Activated CD4-positive, CD25-positive, alpha-beta regulatory T cell treated with anti-CD3 and anti-CD28 coated beads, Interleukin-2, amount 50 U/mL, for 16 hours (primary cell): Measurements from ENCODE around the gene NNT.

ENCODE experiments used
- DNase-seq: peaks from one replicate; pipeline ENCODE4 v3.0.0-alpha.2; 2020; ENCODE audit warnings: low read depth, low spot score

The NNT gene

DNA sequence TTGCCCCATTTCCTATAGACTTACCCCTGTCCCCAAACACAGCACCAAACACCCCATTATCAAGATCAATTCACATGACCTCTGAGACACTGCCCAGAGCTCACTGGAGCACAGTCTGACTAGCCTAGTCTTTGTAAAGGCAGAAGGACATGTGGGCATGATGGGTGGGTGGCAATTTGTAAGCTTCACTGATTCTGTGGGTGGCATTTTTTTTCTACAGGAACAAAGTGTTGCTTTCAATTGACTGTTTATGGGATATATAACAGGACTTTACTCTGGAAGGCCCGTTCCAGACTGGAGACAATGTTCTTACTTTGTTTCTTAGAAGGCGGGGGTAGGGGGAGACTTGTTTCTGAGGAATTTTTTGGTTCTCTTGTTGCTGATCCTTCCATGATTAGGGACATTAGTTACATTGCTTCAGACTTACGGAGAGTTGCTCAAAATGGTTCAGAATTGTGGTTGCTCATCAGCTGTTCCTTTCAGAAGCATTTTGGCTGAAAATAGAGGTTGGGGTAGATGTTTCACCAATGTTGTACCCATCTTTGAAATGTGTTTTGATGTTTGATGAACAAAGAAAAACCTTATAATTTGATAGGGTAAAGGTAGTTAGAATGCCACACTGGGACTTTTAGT lies 20.2 kb downstream of the NNT start:
- no peak for DNase-seq

DNA sequence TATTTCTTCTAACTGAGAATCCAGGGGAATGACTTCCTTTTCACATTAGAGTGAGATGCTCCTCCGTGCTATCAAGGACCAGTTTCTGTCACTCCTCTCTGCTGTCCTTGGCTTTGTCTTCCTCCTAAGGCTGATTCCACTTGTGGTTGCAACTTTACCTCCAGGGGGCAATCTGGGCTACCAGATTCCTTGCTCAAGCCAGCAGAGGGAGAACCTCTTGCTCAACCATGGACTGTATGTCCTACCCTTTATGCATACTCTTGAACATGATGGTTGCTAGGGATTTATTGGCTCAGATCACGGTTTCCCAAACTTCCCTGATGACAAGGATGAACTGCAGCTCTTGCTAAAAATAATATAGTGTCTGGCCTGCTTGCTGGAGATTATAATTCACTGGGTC lies 24.0 kb downstream of the NNT start:
- DNase-seq: no peak

DNA sequence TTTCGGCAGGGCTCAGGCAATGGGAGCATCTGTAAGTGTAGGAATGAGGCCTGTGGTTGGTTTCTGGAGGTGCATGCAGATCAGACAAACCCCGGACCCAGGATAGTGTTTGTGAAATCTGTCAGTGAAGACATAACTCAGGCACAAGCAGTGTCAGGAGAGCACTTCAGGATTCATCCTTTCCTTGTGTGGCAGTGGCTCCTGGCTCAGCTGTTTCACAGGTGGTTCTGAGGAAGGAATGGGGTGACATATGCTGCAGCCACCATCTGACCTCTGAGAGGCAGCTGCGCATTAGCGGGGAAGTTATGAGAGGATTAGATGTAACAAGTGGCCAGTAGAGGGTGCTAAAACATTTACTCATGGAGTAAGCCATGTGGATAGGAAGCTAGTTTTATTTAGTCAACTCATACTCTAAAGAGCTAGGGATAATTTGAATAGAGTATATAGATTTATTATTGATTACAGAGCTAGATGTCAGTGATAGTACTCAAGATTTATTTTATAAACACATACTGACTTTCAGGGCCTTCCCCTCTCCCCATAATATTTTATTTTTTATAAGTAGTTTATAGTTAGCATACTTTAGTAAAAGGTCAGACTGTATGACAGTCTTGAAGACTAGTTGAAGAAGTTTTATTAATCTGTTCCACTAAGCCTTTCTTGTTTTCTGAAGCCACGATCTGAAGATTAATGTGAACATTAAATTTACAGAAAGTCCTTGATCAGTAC lies 28.4 kb downstream of the NNT start:
- DNase-seq: no peak

DNA sequence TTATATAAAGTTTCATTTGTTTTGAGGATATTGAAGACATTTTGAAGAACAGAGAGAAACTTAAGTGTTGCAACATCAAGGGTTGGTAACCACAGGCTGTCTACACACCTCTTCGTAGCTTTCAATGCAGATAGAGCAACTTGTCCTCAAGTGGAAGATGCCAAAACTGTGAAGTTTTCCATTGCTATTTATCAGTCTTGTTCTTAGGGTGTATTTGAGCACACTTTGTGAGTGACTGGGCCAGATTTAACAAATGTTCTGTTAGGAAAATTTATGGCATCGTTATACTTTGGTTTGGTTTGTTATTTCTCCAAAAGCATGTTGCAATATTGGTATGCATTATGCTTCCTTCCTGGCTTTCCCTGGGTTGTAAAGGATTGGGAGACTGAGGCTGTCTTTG lies 31.6 kb downstream of the NNT start:
- no peak for DNase-seq

DNA sequence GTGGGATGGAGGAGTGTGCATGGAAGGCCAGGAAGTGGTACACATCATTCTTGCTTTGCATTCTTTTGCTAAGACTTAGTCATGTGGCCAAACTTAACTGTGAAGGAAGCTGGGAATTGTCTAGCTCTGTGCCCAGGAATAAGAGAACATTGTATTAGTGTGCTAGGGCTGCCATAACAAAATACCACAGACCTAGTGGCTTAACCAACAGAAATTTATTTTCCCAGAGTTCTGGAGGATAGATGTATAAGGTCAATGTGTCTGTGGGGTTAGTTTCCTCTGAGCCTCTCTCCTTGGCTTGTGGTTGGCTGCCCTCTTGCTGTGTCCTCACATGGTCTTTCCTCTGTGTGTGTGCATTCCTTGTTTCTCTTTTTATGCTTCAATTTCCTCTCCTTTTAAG lies 32.4 kb downstream of the NNT start:
- DNase-seq: no peak

DNA sequence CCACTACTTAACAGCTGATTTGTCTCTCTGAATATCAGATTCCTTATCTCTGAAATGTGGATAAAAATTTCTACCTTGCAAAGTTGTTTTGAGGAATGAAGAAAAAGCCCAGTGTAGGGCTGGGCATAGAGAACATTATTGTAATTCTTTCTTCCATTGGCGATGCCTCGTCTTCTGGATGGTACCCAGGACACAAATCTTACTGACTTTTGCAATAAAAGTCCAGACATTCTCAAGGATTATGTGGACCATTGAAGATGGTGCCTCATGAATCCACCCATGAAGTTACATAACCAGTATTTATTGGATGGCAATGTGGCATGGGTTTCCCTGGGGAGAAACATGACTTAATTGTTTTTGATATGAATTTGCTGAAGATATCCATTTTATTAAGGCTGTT lies 33.1 kb downstream of the NNT start:
- DNase-seq: no peak

DNA sequence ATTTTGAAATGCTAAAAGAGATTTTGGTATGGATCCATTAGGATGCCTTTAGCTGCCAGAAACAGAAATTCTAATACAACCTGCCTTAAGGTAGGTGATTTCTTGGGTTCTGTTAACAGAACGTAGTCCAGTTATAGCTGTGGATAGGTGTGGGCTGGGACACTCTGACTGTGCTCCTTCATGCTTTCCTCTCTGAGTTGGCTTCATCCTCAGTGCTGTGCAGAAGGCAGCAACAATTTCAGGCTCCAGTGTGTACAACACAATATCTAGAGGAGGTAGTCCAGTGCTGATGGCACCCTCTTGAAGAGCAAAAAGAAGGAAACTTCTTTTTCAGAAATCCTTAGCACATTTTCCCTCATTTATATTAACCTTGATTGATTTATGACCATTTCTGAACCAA lies 34.4 kb downstream of the NNT start:
- DNase-seq: no peak

DNA sequence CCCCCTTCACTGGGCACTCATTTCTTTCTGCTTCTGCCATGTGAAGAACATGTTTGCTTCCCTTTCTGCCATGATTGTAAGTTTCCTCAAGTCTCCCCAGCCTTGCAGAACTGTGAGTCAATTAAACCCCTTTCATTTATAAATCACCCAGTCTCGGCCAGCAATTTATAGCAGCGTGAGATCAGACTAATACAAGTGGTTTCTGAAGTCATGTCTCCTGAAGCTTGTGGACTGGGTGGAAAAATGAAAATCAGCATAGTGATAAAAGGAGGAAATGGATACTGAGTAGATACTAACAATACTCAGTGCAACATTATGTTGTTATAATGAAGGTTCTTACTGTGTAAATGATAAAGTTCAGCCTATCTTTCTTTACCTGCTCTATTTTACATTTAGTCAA lies 35.1 kb downstream of the NNT start:
- DNase-seq: no peak

DNA sequence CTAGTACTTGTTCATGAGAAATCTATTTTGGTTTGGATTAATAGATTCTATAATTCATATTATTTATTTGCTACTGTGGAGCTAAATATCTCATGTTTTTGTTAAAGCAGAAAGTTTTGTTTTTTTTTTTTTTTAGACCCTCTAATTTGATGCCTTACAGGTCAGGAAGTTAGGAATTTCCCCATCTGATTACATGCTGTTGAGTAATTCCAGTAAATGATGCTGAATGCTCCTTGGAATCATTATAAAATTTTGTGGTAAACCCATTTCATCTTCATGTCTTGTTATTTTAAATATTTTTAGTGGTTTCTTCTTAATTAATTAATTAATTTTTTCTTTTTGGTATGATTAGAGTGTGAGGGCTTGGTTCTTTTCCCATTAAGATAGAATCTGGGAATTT lies 35.6 kb downstream of the NNT start:
- no peak for DNase-seq

DNA sequence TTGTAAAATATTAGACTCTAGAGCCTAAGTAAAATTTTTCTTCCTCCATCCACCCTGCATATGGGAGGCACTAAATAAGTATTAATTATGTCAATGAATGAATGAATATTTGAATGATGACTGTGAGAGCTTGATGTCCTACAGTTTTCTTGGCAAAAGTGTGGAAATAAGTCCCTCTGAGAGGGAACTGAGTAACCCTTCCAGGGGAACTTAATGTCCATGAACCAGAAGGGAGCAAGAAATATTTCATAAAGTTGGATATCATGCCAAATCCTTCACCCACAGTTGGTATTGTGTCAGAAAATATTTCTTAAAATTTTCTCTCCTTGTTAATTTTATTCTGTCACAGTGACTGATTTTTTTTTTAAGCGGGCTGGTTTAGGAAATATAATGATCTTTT lies 36.6 kb downstream of the NNT start:
- no peak for DNase-seq

DNA sequence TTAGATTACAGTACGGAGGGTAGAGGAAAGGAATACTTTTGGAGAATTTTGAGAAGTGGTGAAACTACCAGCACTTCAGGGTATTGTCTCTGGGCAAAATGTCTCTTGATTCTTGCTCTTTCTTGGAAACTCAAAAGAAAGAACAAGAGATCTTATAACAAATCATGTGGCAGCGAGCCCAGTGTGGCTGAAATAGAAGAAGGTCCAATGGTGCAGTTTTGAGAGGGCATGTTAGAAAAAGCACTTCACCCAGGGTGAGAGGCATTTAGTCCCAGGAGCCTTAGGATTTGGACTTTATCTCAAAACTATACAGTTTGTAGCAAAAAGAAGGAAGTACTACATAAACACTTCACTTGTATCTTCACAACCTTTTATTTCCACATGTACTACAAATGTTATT lies 39.4 kb downstream of the NNT start:
- DNase-seq: no peak

DNA sequence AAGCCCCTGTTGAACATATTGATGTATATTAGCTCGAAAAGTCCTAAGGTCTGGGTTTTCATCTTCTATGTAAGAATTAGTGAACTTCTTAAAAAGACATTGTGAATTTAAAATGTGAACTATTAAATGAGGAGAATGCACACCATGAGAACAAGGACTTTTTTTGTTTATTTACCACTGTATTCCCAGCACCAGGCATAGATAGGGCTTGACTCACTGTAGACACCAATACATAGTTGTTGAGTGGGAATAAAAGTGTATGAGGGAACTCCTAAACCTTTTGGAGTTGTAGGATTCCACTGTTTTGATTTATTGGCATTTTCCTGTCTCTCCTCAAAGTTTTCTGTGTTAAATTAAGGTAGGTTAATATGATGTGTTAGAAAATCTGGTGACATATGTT lies 40.3 kb downstream of the NNT start:
- no peak for DNase-seq

DNA sequence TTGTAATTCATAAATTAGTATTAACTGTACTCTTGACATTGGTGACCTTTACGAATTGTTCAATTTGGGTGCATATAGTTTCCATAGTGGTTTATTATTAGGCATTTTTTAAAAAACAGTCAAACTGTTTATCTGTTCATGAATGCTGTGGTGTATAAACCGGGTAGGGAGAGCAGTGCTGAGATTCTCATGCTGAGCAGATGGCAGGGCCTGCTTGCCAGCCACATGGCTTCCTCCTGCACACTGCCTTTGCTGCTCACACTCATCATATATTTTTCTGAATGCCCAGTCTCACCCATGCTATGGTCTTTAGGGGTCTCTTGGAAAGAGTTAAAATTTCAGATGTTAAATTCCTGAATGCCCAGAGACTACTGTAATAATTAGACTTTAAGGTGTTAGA lies 40.8 kb downstream of the NNT start:
- no peak for DNase-seq

DNA sequence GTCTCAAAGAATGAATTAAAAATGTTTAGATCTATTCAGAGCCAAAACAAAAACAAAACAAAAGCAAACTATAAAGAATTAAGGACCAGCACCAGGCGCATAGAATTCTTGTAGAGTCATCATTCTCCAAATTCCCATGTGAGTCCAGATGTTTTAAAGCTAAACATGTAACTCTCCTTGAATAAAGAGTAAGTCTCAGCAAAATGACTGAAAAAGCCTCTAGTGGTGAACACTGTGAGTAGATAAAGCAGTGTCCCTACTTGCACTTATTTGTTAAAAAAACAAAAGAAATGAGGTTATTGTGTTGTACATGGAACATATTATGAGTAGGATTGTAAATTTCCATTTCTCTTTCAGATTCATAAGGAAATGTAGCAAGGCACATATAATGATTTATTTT lies 44.0 kb downstream of the NNT start:
- DNase-seq: no peak

DNA sequence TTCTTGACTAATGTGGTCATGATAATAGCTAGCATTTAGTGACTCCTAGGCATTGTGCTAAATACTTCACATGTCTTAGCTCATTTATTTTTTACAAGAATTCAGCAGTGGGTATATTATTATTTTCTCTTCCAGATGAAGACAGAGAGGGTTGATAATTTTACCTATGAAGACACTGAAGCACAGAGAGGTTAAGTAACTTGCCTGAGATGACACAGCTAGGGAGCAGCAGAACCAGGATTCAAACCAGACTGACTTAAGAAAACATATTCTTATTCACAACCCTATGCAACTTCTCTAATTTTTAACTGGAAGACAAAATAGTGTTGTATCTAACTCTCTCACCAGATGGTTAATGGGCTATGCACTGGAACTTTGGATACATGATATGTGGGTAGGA lies 44.8 kb downstream of the NNT start:
- DNase-seq: no peak

DNA sequence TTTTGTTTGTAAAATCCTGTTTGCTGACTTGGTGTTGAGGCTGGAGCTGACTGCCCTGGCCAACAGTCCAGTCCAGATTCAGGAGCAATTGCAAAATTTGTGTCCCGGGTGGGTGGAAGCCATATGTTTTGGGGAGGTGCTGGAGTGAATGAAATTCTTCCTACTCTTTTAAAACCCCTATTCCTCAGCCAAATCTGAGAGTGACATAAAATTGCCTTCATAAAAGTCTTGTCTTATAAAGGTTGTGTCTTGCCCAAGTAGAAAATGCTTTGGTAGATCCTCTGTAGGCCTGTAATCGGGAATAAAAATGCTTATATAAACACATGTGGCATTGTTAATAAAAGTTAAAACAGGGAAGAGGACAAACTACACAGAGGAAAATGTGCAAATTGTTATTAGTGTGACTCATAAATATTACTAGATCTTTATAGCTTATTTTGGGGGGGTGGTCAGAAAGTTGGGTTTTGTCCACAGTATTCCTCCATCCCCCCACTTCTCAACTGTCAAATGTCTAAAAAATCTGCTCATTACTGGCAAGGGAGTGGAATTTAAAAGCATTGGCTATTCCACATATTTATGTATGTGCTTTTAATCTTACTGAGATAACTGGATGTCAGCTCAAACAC lies 45.6 kb downstream of the NNT start:
- no peak for DNase-seq

DNA sequence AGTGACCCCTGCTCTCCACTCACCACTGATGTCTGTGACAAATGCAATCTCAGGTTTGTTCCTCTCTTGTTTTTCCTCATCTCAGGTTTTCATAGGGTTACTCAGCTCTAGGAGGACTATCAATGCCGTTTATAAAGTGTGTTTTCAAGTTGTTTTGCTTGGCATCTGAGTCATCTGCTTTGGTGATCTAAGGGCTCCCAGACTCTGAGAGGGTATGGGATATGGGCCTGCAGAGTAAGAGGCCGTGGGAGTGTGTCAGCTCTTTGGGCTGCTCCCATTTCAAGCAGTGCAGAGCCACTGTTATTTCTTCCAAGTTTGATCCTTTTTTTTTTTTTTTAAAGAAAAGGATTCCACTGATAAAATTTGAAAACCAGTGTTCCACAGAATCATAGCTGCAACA lies 46.3 kb downstream of the NNT start:
- DNase-seq: no peak

DNA sequence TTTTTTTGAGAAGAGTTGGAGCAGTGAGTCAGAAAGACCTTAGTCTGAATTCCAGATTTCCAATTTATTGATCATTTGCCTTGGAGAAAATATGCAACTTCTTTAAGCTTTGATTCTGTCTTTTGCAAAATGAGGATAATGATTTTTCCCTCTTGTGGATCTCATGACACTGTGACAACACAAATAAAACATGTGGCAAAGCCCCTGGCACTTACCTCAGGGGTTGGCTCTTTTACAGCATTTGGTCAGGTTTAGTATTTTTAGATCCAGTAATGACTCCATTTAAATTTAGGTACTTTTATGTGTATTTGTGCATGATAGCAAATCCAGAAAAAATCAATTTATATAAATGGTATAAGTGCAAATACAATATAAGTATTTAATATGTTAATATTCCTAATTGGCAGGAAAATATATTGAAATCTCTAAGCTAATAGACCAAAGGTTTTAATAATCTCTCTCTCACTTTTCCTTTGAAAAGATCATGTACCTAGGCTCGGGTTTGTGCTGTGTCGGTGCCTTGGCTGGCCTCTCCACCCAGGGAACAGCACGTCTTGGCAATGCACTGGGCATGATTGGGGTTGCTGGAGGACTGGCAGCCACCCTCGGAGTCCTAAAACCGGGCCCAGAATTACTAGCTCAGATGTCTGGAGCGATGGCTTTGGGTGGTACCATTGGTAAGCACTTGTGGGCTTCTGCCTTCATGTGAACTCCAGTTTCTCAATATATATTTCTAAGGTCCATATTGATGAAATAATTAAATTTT lies 49.7 kb downstream of the NNT start:
- no peak for DNase-seq

DNA sequence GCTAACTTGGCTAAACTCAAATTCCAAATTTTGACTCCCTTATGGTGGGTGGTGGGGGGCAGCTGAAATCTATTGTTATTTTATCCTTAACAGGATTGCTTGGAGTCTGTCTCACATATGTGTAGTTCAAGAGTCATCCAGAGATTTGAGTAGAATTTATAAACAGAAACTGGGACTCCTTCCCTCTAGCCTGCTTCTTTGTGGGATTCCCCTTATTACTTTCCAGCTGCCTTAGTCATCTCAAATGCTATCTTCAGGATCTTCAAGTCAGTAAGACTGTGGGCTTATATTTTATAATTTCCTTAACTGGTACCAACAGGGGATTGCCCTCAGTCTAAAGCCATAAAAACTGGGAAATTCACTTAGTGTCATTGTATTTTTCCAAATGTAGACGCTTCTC lies 55.5 kb downstream of the NNT start:
- no peak for DNase-seq

DNA sequence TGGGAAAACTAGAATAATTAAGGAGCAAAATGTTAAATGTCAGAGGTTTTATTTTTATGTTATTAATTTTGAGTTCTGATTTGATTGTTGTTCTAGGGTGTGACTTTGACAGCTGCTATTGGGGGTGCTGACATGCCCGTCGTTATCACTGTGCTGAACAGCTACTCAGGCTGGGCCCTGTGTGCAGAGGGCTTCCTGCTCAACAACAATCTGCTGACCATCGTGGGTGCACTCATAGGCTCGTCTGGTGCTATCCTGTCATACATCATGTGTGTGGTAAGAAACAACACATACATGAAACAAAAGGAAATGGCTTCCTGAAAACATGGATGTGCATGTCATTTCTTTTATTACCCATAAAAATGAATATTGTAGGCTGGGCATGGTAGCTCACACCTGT lies 56.1 kb downstream of the NNT start:
- no peak for DNase-seq

DNA sequence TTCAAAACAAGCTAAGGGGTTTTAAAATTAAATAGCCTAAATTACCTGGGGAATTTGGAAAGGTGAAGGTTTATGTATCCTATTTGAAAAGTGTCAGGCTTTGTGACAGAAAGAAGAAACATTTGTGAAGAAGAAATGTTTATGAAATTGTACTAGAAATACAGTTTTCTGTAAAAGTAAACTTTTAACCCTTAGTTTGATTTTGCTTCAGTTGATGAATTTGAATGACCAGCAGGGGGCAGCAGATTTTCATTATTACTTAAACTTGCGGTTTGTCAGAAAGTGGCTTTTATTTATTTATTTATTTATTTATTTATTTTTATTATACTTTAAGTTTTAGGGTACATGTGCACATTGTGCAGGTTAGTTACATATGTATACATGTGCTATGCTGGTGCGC lies 58.1 kb downstream of the NNT start:
- DNase-seq: no peak

DNA sequence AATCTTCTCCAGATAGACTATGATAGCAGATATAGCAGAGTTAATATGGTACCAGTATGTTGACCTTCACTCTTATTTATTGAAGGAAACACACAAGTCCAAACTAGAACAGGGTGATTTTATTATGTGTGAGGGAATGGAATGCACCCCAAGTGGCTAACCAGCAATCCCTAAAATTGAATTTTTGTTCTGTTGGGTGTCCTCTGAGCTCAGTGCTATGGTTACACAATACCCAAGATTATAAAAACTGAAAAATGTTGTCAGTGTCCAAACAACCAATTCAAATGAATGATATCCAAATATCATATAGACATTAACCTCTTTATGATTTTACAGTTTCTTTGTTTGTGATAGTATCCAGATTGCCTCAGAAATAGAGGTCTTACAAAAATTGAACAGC lies 60.9 kb downstream of the NNT start:
- no peak for DNase-seq
